Panc1 (cell line): Measurements from ENCODE around the gene PADI3. TPM values are rescaled to one million over a fixed set of nuclear protein-coding genes. Genes with fewer than 3 reads are reported as not detected.

Experiments used
- ATAC-seq: fragments of 200-7000 bp; cut with Tn5 transposase; 2 replicates; pipeline ENCODE4 v1.9.1; 2020; ENCODE audit warnings: mild to moderate bottlenecking, moderate library complexity
- BruUV-seq: library from RNA; stranded (reverse); fragments of 400-500 nt; replicated peaks from 2 replicates; lab custom pipeline; 2021; lab: Mats Ljungman, UMichigan
- CTCF ChIA-PET: fragments of 300-600 bp; sonication (Branson Sonifier 250); formaldehyde crosslinking; loops from one replicate; lab custom pipeline; 2022; ENCODE audit warnings: antibody characterized with exemption; lab: Charles Lee
- POLR2A ChIA-PET: fragments of 300-600 bp; sonication (Branson Sonifier 250); formaldehyde crosslinking; loops from one replicate; lab custom pipeline; 2022; ENCODE audit warnings: antibody characterized with exemption; lab: Charles Lee
- DNase-seq: peaks from one replicate; pipeline ENCODE4 v3.0.0-alpha.2; 2010; ENCODE audit warnings: low read depth, low spot score
- H3K27ac ChIP-seq: 2 replicates; pipeline ENCODE4 v1.5.1; 2011; ENCODE audit warnings: mild to moderate bottlenecking, low read length, inconsistent platforms
- H3K27me3 ChIP-seq: fragments of 200-500 bp; sonication (Bioruptor generic); 2 replicates; pipeline ENCODE4 v1.6.0; 2014; ENCODE audit warnings: low read length, inconsistent platforms; ENCODE audit not compliant: control insufficient read depth, insufficient read depth
- H3K36me3 ChIP-seq: fragments of 200-500 bp; sonication (Bioruptor generic); 2 replicates; pipeline ENCODE4 v1.5.1; 2014; ENCODE audit warnings: inconsistent platforms, mild to moderate bottlenecking, low read length, moderate library complexity; ENCODE audit not compliant: control insufficient read depth, insufficient read depth
- H3K4me1 ChIP-seq: 2 replicates; pipeline ENCODE4 v1.5.1; 2011; ENCODE audit warnings: inconsistent platforms, mild to moderate bottlenecking, low read length, moderate library complexity; ENCODE audit not compliant: control insufficient read depth, insufficient read depth
- H3K4me3 ChIP-seq, 2 experiments: 2 replicates each; pipeline ENCODE4 v1.5.1; 2011 to 2012; ENCODE audit warnings: low read depth in 2 of 2, low read length in 2 of 2, mild to moderate bottlenecking in 2 of 2, inconsistent platforms in 1 of 2, moderate library complexity in 1 of 2
- H3K9me3 ChIP-seq: fragments of 200-500 bp; sonication (Bioruptor generic); 2 replicates; pipeline ENCODE4 v1.5.1; 2014; ENCODE audit warnings: low read depth, mild to moderate bottlenecking, inconsistent platforms, low read length, moderate library complexity; ENCODE audit not compliant: control insufficient read depth, insufficient read depth
- CTCF ChIP-seq: fragments of 450-650 bp; IDR thresholded peaks from 2 replicates; pipeline ENCODE4 v1.5.1; 2017; ENCODE audit warnings: mild to moderate bottlenecking
- POLR2AphosphoS5 ChIP-seq: IDR thresholded peaks from 2 replicates; pipeline ENCODE4 v1.6.1; 2012; ENCODE audit warnings: mild to moderate bottlenecking, low read depth, low read length, moderate library complexity
- REST ChIP-seq, 2 experiments: IDR thresholded peaks; 2 replicates each; pipeline ENCODE4 v1.6.1; 2011 to 2012; ENCODE audit warnings: low read depth in 2 of 2, control low read depth in 1 of 2, low read length in 1 of 2, mild to moderate bottlenecking in 1 of 2, moderate library complexity in 1 of 2; ENCODE audit not compliant: insufficient read depth in 1 of 2
- SIN3A ChIP-seq: IDR thresholded peaks from 2 replicates; pipeline ENCODE4 v1.6.1; 2012; ENCODE audit warnings: low read depth, mild to moderate bottlenecking, low read length, moderate library complexity, borderline replicate concordance; ENCODE audit not compliant: insufficient read depth
- TCF7L2 ChIP-seq: IDR thresholded peaks from 2 replicates; pipeline ENCODE4 v1.6.1; 2011; ENCODE audit warnings: mild to moderate bottlenecking, low read depth, low read length, inconsistent platforms
- in situ Hi-C: cut with HindIII; loops from 2 replicates; pipeline ENCODE4 v1.10.0; 2016; ENCODE audit warnings: low sequenced_read_pairs, low pct_unique_long_range_greater_than_20kb
- intact Hi-C: fragments of 100-400 bp; cut with micrococcal nuclease; formaldehyde crosslinking; loops from one replicate; pipeline ENCODE4 v1.10.0; 2022; ENCODE audit not compliant: unreplicated experiment
- total RNA-seq: library from RNA; stranded (reverse); gene quantifications from one replicate; pipeline ENCODE4 v1.2.1, GENCODE V29; 2021; ENCODE audit not compliant: unreplicated experiment

PADI3 gene
- total RNA-seq, 1 experiment from 2014 or later: 3.4 TPM

GRCh38 chr1:17280436-17280835, 31.5 kb downstream of the PADI3 start:
- BruUV-seq: no TSS peak
- intact Hi-C loops: no loop called here
- Histone ChIP-seq H3K9me3 (no peaks in the 10 kb centered on the region), H3K27me3 (no peaks in the 10 kb centered on the region; the same call in 1 of the 2 replicates), H3K36me3 (no peaks in the 10 kb centered on the region), H3K4me3 (no peak overlapping the region), H3K4me1 (no peaks in the 10 kb centered on the region), H3K27ac (no peak overlapping the region)
- DNase-seq: no peak
- TF ChIP-seq CTCF: no peak
- no peak for TF ChIP-seq TCF7L2
- TF ChIP-seq SIN3A: no peak
- no peak for TF ChIP-seq REST (IDR thresholded peaks at IDR 0.05; ENCODE audit: insufficient read depth in 1 of 2, low read depth in 2 of 2, low read length in 1 of 2)
- no peak for TF ChIP-seq POLR2AphosphoS5
- in situ Hi-C loops: no loop called here
- ATAC-seq: no peak
- CTCF ChIA-PET: interaction anchor here (0.5 kb wide), 1 partner anchor 162 kb away, joined by 5 read pairs; no protein-coding TSS in a partner anchor
- POLR2A ChIA-PET: no interaction called here

GRCh38 chr1:17280894-17281293, 32.0 kb downstream of the PADI3 start:
- H3K27ac ChIP-seq: no peak overlapping the region
- ATAC-seq (no peak), DNase-seq (no peak)
- intact Hi-C loops (no loop called here), in situ Hi-C loops (no loop called here)
- no peaks in the 10 kb centered on the region; the same call in 1 of the 2 replicates for H3K27me3 ChIP-seq
- H3K4me3 ChIP-seq: no peak overlapping the region
- ChIA-PET CTCF (interaction anchor here (0.5 kb wide), 2 partner anchors 12 to 161 kb away, joined by 3 to 5 read pairs; no protein-coding TSS in a partner anchor), POLR2A (no interaction called here)
- TF ChIP-seq CTCF (no peak), POLR2AphosphoS5 (no peak), SIN3A (no peak), REST (IDR thresholded peaks at IDR 0.05; ENCODE audit: insufficient read depth in 1 of 2, low read depth in 2 of 2, low read length in 1 of 2) (no peak), TCF7L2 (no peak)
- no peaks in the 10 kb centered on the region for H3K4me1 ChIP-seq
- H3K36me3 ChIP-seq: no peaks in the 10 kb centered on the region
- no peaks in the 10 kb centered on the region for H3K9me3 ChIP-seq
- BruUV-seq: no TSS peak
